MM.1S (cell line): ENCODE measurements around the gene TBC1D23.

Source experiments
- CTCF ChIP-seq: fragments of 300-600 bp; sonication (generic); IDR thresholded peaks from 2 replicates; pipeline ENCODE4 v1.5.1; 2016; ENCODE audit warnings: antibody characterized with exemption, low read length, mixed read lengths
- EZH2phosphoT487 ChIP-seq: fragments of 300-600 bp; sonication (generic); IDR thresholded peaks from 2 replicates; pipeline ENCODE4 v1.6.1; 2018; ENCODE audit warnings: antibody characterized with exemption, low read length

DNA sequence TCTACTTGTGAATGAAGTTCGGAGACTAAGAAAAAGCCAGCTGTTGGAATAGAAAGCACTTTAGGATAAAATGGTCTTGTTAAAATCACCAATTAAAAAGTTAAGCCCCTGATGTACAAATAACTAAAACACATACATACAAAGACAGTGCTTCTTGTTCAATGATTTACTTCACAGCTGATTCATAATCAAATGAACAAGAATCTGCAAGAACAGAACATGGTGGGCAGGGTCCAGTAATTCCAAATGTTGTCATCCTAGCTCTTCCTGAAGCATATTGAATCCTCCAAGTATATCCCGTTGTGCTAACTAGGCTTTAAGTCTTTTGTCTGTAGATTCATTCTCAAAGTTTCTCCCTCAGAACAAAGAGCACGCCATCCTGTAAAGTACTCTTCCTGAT lies 98.2 kb downstream of the TBC1D23 start:
- TF ChIP-seq CTCF (no peak), EZH2phosphoT487 (no peak)
